DOHH2 (cell line): ENCODE measurements around the gene KCNIP3.

Source experiments
- H3F3A ChIP-seq: fragments of 200-600 bp; sonication (generic), shearing (Covaris generic); 2 replicates; pipeline ENCODE4 v1.6.0; 2016; ENCODE audit warnings: antibody characterized with exemption, mild to moderate bottlenecking; ENCODE audit not compliant: control insufficient read depth, insufficient read depth
- H3K27ac ChIP-seq: fragments of 200-600 bp; sonication (generic); 2 replicates; pipeline ENCODE4 v1.5.1; 2014; ENCODE audit warnings: low read depth, mild to moderate bottlenecking, low read length, moderate library complexity
- H3K27me3 ChIP-seq: fragments of 200-600 bp; sonication (generic); 2 replicates; pipeline ENCODE4 v1.6.1; 2014; ENCODE audit warnings: mild to moderate bottlenecking, low read length, mixed read lengths; ENCODE audit not compliant: control insufficient read depth
- H3K36me3 ChIP-seq: fragments of 200-600 bp; sonication (generic); 2 replicates; pipeline ENCODE4 v1.6.1; 2014; ENCODE audit warnings: mild to moderate bottlenecking, low read length, moderate library complexity, mixed read lengths; ENCODE audit not compliant: control insufficient read depth
- H3K4me1 ChIP-seq: fragments of 200-600 bp; sonication (generic); 2 replicates; pipeline ENCODE4 v1.6.1; 2014; ENCODE audit warnings: mild to moderate bottlenecking, low read length, mixed read lengths; ENCODE audit not compliant: control insufficient read depth
- H3K4me2 ChIP-seq: fragments of 200-600 bp; sonication (generic); 2 replicates; pipeline ENCODE4 v1.6.0; 2014; ENCODE audit warnings: mild to moderate bottlenecking, low read length, moderate library complexity
- H3K4me3 ChIP-seq: fragments of 200-600 bp; sonication (generic); 2 replicates; pipeline ENCODE4 v1.5.1; 2014; ENCODE audit warnings: mild to moderate bottlenecking, low read length, mixed read lengths
- H3K79me2 ChIP-seq: fragments of 200-600 bp; sonication (generic); 2 replicates; pipeline ENCODE4 v1.6.1; 2014; ENCODE audit warnings: mild to moderate bottlenecking, low read length, mixed read lengths; ENCODE audit not compliant: control insufficient read depth
- H3K9me2 ChIP-seq: fragments of 200-600 bp; sonication (generic); replicated peaks from 2 replicates; pipeline ENCODE4 v1.6.1; 2014; ENCODE audit warnings: mild to moderate bottlenecking, low read length, mixed read lengths; ENCODE audit not compliant: control insufficient read depth
- H3K9me3 ChIP-seq: fragments of 200-600 bp; sonication (generic); 2 replicates; pipeline ENCODE4 v1.6.1; 2014; ENCODE audit warnings: antibody characterized with exemption, low read length, mixed read lengths; ENCODE audit not compliant: control insufficient read depth, insufficient read depth
- H4K20me1 ChIP-seq: fragments of 200-600 bp; sonication (generic); 2 replicates; pipeline ENCODE4 v1.6.0; 2014; ENCODE audit warnings: low read depth, mild to moderate bottlenecking, antibody characterized with exemption, low read length, moderate library complexity; ENCODE audit not compliant: control insufficient read depth, insufficient read depth
- EZH2phosphoT487 ChIP-seq: fragments of 200-600 bp; sonication (generic); IDR thresholded peaks from 2 replicates; pipeline ENCODE4 v1.6.1; 2017; ENCODE audit warnings: borderline replicate concordance, mild to moderate bottlenecking, antibody characterized with exemption, low read length, moderate library complexity, mixed read lengths
- TF ChIP-seq, protein P1 (sequence below): fragments of 200-600 bp; sonication (generic); IDR thresholded peaks from one replicate; pipeline ENCODE4 v1.5.1; 2014; ENCODE audit warnings: antibody characterized with exemption, mild to moderate bottlenecking, low read depth, low read length; ENCODE audit not compliant: poor library complexity, severe bottlenecking

Gene KCNIP3

DNA sequence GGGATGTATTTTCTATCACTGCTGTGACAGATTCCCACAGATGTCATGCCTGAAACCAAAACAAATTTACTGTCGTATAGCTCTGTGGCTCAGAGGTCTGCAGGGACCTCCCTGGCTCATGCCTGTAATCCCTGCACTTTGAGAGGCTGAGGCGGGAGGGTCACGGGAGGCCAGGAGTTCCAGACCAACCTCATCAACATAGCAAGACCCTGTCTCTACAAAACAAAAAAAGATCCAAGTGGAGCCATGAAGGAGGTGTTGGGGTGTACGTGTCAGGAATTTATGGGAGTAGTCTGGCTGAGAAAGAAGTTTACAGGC is 54.4 kb downstream of the KCNIP3 start:
- Histone ChIP-seq H3K36me3 (no peaks in the 10 kb centered on the region), H3K9me2 (no peaks in the 10 kb centered on the region), H3K9me3 (no peaks in the 10 kb centered on the region), H3K4me3 (no peak overlapping the region), H3K27ac (no peak overlapping the region), H3K4me1 (no peaks in the 10 kb centered on the region), H3K4me2 (no peak overlapping the region), H4K20me1 (no peaks in the 10 kb centered on the region), H3F3A (no peaks in the 10 kb centered on the region), H3K79me2 (no peaks in the 10 kb centered on the region), H3K27me3 (no peaks in the 10 kb centered on the region)
- TF ChIP-seq, protein P1, sequence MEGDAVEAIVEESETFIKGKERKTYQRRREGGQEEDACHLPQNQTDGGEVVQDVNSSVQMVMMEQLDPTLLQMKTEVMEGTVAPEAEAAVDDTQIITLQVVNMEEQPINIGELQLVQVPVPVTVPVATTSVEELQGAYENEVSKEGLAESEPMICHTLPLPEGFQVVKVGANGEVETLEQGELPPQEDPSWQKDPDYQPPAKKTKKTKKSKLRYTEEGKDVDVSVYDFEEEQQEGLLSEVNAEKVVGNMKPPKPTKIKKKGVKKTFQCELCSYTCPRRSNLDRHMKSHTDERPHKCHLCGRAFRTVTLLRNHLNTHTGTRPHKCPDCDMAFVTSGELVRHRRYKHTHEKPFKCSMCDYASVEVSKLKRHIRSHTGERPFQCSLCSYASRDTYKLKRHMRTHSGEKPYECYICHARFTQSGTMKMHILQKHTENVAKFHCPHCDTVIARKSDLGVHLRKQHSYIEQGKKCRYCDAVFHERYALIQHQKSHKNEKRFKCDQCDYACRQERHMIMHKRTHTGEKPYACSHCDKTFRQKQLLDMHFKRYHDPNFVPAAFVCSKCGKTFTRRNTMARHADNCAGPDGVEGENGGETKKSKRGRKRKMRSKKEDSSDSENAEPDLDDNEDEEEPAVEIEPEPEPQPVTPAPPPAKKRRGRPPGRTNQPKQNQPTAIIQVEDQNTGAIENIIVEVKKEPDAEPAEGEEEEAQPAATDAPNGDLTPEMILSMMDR, result no peak
- no peak for TF ChIP-seq EZH2phosphoT487

- no peaks in the 10 kb centered on the region for H3K4me1 ChIP-seq
- H3K9me2 ChIP-seq, result no peaks in the 10 kb centered on the region
- no peak overlapping the region for H3K4me2 ChIP-seq
- H3K9me3 ChIP-seq, result no peaks in the 10 kb centered on the region
- no peaks in the 10 kb centered on the region for H3K79me2 ChIP-seq
- no peaks in the 10 kb centered on the region for H3F3A ChIP-seq
- H3K27ac ChIP-seq, result no peak overlapping the region
- no peak overlapping the region for H3K4me3 ChIP-seq
- H3K27me3 ChIP-seq, result no peaks in the 10 kb centered on the region
- TF ChIP-seq, protein P1, result no peak
- no peak for TF ChIP-seq EZH2phosphoT487
- no peaks in the 10 kb centered on the region for H4K20me1 ChIP-seq
- H3K36me3 ChIP-seq, result no peaks in the 10 kb centered on the region
Measured at GRCh38 chr2:95352310-95353054, 55.3 kb downstream of the KCNIP3 start.

GRCh38 chr2:95353055-95353575 is 56.0 kb downstream of the KCNIP3 start:
- H3K79me2 ChIP-seq, result no peaks in the 10 kb centered on the region
- H3K36me3 ChIP-seq, result no peaks in the 10 kb centered on the region
- no peak overlapping the region for H3K4me2 ChIP-seq
- TF ChIP-seq, protein P1, result no peak
- no peak for TF ChIP-seq EZH2phosphoT487
- no peak overlapping the region for H3K4me3 ChIP-seq
- H3F3A ChIP-seq, result no peaks in the 10 kb centered on the region
- H3K27ac ChIP-seq, result no peak overlapping the region
- H3K27me3 ChIP-seq, result no peaks in the 10 kb centered on the region
- H4K20me1 ChIP-seq, result no peaks in the 10 kb centered on the region
- H3K9me2 ChIP-seq, result no peaks in the 10 kb centered on the region
- no peaks in the 10 kb centered on the region for H3K9me3 ChIP-seq
- H3K4me1 ChIP-seq, result no peaks in the 10 kb centered on the region
